ENCODE results near the gene TOP3B. TPM values are rescaled to one million over a fixed set of nuclear protein-coding genes. Genes with fewer than 3 reads are reported as not detected.

TOP3B gene
- total RNA-seq, 4 donors from 2014 or later = 8.9 to 24.9 (median 18.6) TPM

- ATAC-seq = no peak
- WGBS, 2 donors (ENCODE audit: low coverage in 1 of 2) = 83 to 86% methylated on average over 1 of the region's 7 CpGs
- H3K27ac ChIP-seq = no peak overlapping the region
- no peaks in the 10 kb centered on the region for H3K27me3 ChIP-seq
- H3K4me3 ChIP-seq = no peak overlapping the region
- peaks cover 0 to 87% of the 10 kb centered on the region in 2 donors for H3K36me3 ChIP-seq
- H3K9me3 ChIP-seq = no peaks in the 10 kb centered on the region
- no peaks in the 10 kb centered on the region for H3K4me1 ChIP-seq
- no peak for TF ChIP-seq POLR2A (IDR thresholded peaks at IDR 0.05)
- TF ChIP-seq CTCF (IDR thresholded peaks at IDR 0.05) = no peak
- TF ChIP-seq POLR2AphosphoS5 (IDR thresholded peaks at IDR 0.05) = no peak
- TF ChIP-seq EP300 (IDR thresholded peaks at IDR 0.05) = no peak
These were observed 10.7 kb downstream of the TOP3B start for GRCh38 chr22:21971858-21972275.

- Histone ChIP-seq H3K9me3 (no peaks in the 10 kb centered on the region), H3K36me3 (peaks cover 0 to 96% of the 10 kb centered on the region in 2 donors), H3K4me1 (no peaks in the 10 kb centered on the region), H3K4me3 (no peak overlapping the region), H3K27ac (no peak overlapping the region), H3K27me3 (no peaks in the 10 kb centered on the region)
- no peak for ATAC-seq
- no peak for TF ChIP-seq EP300 (IDR thresholded peaks at IDR 0.05)
- no peak for TF ChIP-seq POLR2AphosphoS5 (IDR thresholded peaks at IDR 0.05)
- no peak for TF ChIP-seq POLR2A (IDR thresholded peaks at IDR 0.05)
- TF ChIP-seq CTCF (IDR thresholded peaks at IDR 0.05) = no peak
- WGBS, 2 donors (ENCODE audit: low coverage in 1 of 2) = 80 to 94% methylated on average over 1 to 11 of the region's 18 CpGs
These were observed 11.6 kb downstream of the TOP3B start for GRCh38 chr22:21970800-21971617.

GRCh38 chr22:21970037-21970799, 12.4 kb downstream of the TOP3B start:
- no peak for TF ChIP-seq POLR2AphosphoS5 (IDR thresholded peaks at IDR 0.05)
- TF ChIP-seq EP300 (IDR thresholded peaks at IDR 0.05) = no peak
- TF ChIP-seq CTCF (IDR thresholded peaks at IDR 0.05) = no peak
- TF ChIP-seq POLR2A (IDR thresholded peaks at IDR 0.05) = no peak
- H3K27ac ChIP-seq = no peak overlapping the region
- H3K27me3 ChIP-seq = no peaks in the 10 kb centered on the region
- no peak for ATAC-seq
- peaks cover 0 to 100% of the 10 kb centered on the region in 2 donors for H3K36me3 ChIP-seq
- WGBS, 2 donors (ENCODE audit: low coverage in 1 of 2) = 100% methylated on average over 1 of the region's 19 CpGs; no CpG with 5 or more reads in 1 of the 2 donors
- no peak overlapping the region for H3K4me3 ChIP-seq
- H3K9me3 ChIP-seq = no peaks in the 10 kb centered on the region
- H3K4me1 ChIP-seq = no peaks in the 10 kb centered on the region

- H3K27ac ChIP-seq = no peak overlapping the region
- TF ChIP-seq POLR2A (IDR thresholded peaks at IDR 0.05) = no peak
- TF ChIP-seq CTCF (IDR thresholded peaks at IDR 0.05) = no peak
- TF ChIP-seq EP300 (IDR thresholded peaks at IDR 0.05) = no peak
- TF ChIP-seq POLR2AphosphoS5 (IDR thresholded peaks at IDR 0.05) = no peak
- H3K4me3 ChIP-seq = no peak overlapping the region
- 88 to 92% methylated on average over 2 of the region's 5 CpGs for WGBS, 2 donors (ENCODE audit: low coverage in 1 of 2)
- peaks cover 0 to 100% of the 10 kb centered on the region in 2 donors for H3K36me3 ChIP-seq
- no peaks in the 10 kb centered on the region for H3K9me3 ChIP-seq
- no peak for ATAC-seq
- no peaks in the 10 kb centered on the region for H3K27me3 ChIP-seq
- no peaks in the 10 kb centered on the region for H3K4me1 ChIP-seq
These were observed 14.0 kb downstream of the TOP3B start for GRCh38 chr22:21968452-21969129.
